PC-3 (cell line): Measurements from ENCODE around the gene GPR42.

Source experiments
- CTCF ChIP-seq: fragments of 300-600 bp; sonication (generic); conservative IDR thresholded peaks from 2 replicates; pipeline ENCODE4 v1.5.1; 2017; ENCODE audit warnings: antibody characterized with exemption, low read depth, mild to moderate bottlenecking, low read length
- EZH2 ChIP-seq: fragments of 300-600 bp; sonication (generic); IDR thresholded peaks from one replicate; pipeline ENCODE4 v1.6.1; 2017; ENCODE audit warnings: antibody characterized with exemption, mild to moderate bottlenecking, low read length; ENCODE audit not compliant: unreplicated experiment
- EZH2phosphoT487 ChIP-seq: fragments of 300-600 bp; sonication (generic); IDR thresholded peaks from 2 replicates; pipeline ENCODE4 v1.6.1; 2018; ENCODE audit warnings: mild to moderate bottlenecking, antibody characterized with exemption, low read length, borderline replicate concordance

GRCh38 chr19:35410487-35410886, 39.6 kb downstream of the GPR42 start:
- TF ChIP-seq CTCF = no peak
- no peak for TF ChIP-seq EZH2
- TF ChIP-seq EZH2phosphoT487 = no peak
